ENCODE measurements around the gene ACKR3. TPM values are rescaled to one million over a fixed set of nuclear protein-coding genes. Genes with fewer than 3 reads are reported as not detected.

The ACKR3 gene
- total RNA-seq, 4 donors from 2014 or later = 5.9 to 29.5 (median 24.5) TPM

DNA sequence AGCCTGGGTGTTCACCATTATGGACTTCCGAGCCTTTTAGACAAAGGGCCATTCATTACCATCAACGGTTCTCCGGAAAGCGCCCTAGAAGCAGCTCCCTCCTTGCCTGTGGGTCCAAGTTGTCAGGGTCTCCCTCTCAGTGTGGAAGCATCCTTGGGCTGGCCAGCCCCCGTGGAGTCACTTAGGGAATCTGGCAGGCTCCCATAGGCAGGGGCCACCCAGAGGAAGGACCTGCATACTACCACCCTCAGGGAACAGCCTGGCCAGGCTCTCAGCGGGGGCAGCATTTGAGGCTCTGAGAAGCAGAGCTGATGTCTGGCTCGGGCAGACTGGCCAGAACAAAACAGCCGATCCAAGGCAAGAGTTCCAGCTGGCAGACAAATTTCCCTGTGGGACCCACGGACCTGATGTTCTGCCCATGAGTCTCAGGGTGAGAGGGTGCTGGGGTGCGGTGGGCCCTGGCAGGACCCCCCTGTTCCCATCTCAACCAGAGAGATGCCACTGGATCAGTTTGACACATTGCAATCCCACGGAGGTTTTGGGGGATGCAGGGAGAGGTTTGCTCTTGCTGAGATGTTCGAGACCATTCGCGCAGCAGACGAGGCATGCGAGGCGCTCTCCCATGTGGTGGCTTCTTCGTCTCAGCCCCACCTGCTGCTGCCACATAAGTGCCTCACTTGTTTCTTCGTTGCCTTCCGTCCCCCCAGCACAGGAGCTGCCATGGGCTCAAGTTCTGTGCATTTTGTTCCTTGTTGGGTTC lies 56.9 kb downstream of the ACKR3 start:
- intact Hi-C loops (cut with DNase I) = no loop called here
- no peak for DNase-seq
- WGBS, 2 donors = 90% methylated on average over 11 to 14 of the region's 20 CpGs

DNA sequence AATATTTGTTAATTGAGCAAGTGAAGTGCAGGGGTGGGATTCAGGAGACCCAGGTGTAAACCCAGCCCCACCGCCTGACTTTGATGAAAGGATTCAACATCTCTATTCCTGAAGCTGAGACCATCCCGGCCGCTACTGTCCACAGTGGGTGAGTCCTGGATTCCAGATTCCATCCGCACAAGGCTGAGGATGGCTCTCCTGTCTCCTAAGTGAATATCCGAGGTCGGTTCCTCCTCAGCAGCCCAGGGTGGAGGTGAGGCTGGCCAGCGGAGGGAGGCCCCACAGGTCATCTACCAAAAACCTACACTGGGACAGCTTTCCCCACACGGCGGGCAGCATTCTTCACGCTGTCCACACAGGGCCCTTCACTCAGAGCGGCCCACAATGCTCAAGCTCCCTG lies 57.6 kb downstream of the ACKR3 start:
- intact Hi-C loops (cut with DNase I) = no loop called here
- Histone ChIP-seq H3K27ac (no peak overlapping the region), H3K9me3 (no peaks in the 10 kb centered on the region), H3K4me3 (no peak overlapping the region), H3K36me3 (no peaks in the 10 kb centered on the region), H3K27me3 (no peaks in the 10 kb centered on the region), H3K4me1 (peaks cover 0 to 11% (median 5%) of the 10 kb centered on the region in 3 donors)
- TF ChIP-seq, protein P1, sequence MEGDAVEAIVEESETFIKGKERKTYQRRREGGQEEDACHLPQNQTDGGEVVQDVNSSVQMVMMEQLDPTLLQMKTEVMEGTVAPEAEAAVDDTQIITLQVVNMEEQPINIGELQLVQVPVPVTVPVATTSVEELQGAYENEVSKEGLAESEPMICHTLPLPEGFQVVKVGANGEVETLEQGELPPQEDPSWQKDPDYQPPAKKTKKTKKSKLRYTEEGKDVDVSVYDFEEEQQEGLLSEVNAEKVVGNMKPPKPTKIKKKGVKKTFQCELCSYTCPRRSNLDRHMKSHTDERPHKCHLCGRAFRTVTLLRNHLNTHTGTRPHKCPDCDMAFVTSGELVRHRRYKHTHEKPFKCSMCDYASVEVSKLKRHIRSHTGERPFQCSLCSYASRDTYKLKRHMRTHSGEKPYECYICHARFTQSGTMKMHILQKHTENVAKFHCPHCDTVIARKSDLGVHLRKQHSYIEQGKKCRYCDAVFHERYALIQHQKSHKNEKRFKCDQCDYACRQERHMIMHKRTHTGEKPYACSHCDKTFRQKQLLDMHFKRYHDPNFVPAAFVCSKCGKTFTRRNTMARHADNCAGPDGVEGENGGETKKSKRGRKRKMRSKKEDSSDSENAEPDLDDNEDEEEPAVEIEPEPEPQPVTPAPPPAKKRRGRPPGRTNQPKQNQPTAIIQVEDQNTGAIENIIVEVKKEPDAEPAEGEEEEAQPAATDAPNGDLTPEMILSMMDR (IDR thresholded peaks at IDR 0.05) = no peak
- TF ChIP-seq POLR2A (IDR thresholded peaks at IDR 0.05) = no peak
- 90 to 94% methylated on average over 4 to 11 of the region's 11 CpGs for WGBS, 2 donors
- no peak for DNase-seq

More for the DNA sequence above, 56.9 kb downstream of the ACKR3 start:
- TF ChIP-seq, protein P1 (IDR thresholded peaks at IDR 0.05) = no peak
- TF ChIP-seq POLR2A (IDR thresholded peaks at IDR 0.05) = no peak
- Histone ChIP-seq H3K9me3 (no peaks in the 10 kb centered on the region), H3K27ac (no peak overlapping the region), H3K4me3 (no peak overlapping the region), H3K36me3 (no peaks in the 10 kb centered on the region), H3K4me1 (peaks cover 0 to 7% (median 2%) of the 10 kb centered on the region in 3 donors), H3K27me3 (peaks cover 0 to under 1% (median 0%) of the 10 kb centered on the region in 4 donors)

DNA sequence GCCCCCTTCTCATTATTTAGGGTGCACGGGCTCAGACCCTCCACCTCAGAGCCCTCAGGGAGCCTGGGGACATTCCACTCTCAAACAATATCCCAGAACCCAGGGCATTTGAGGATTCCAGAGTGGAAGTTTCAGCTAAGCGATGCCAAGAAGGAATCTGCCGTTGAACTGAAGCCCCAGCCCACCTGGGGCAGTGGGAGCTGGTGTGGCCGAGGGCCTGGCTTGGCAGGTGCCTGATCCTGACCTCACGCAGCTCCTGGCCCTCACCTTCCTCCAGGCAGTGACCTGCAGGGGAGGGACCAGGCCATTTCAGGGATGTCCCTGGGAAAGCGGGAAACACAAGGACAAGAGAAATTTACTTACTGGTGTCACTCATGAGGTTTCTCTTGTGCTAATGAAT lies 58.2 kb downstream of the ACKR3 start:
- no peak overlapping the region for H3K4me3 ChIP-seq
- TF ChIP-seq, protein P1 (IDR thresholded peaks at IDR 0.05) = no peak
- no peak for TF ChIP-seq POLR2A (IDR thresholded peaks at IDR 0.05)
- DNase-seq = no peak
- WGBS, 2 donors = 91 to 100% methylated on average over 4 to 6 of the region's 6 CpGs
- H3K27me3 ChIP-seq = no peaks in the 10 kb centered on the region
- no peaks in the 10 kb centered on the region for H3K36me3 ChIP-seq
- H3K27ac ChIP-seq = no peak overlapping the region
- H3K9me3 ChIP-seq = no peaks in the 10 kb centered on the region
- intact Hi-C loops (cut with DNase I) = no loop called here
- H3K4me1 ChIP-seq = peaks cover 0 to 11% (median 5%) of the 10 kb centered on the region in 3 donors

DNA sequence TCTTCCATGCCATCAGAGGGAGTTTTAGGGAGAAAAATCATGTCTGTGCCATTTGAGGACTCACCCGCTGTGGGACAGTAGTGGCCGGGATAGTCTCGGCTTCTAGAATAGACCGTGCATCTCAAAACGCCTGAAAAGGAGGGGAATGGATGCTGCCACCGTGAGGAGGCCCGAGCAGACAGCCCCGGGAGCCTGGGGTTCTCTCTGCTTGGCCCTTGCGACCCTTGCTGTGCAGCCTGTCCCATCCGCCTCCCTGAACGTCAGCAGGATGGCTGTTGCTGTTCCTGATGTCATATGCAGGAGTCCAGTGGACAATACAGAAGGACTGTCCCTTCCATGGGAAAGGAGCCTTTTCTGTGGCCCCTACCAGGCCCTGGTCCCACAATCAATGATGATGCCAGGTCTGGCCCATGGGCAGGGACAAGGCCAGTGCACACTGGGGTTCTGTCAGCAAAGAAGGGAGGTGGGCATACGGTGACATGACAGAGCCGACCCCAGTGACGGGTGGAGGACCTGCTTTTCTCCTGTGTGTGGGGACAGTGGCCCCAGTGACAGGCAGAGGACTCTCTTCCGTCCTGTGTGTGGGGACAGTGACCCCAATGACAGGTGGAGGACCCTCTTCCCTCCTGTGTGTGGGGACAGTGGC lies 58.8 kb downstream of the ACKR3 start:
- Histone ChIP-seq H3K4me3 (no peak overlapping the region), H3K4me1 (peaks cover 0 to 11% (median 5%) of the 10 kb centered on the region in 3 donors), H3K9me3 (no peaks in the 10 kb centered on the region), H3K27me3 (no peaks in the 10 kb centered on the region), H3K36me3 (no peaks in the 10 kb centered on the region), H3K27ac (no peak overlapping the region)
- no peak for DNase-seq
- intact Hi-C loops (cut with DNase I) = no loop called here
- WGBS, 2 donors = 87 to 94% methylated on average over 9 to 11 of the region's 15 CpGs
- TF ChIP-seq, protein P1 (IDR thresholded peaks at IDR 0.05) = no peak
- TF ChIP-seq POLR2A (IDR thresholded peaks at IDR 0.05) = no peak

DNA sequence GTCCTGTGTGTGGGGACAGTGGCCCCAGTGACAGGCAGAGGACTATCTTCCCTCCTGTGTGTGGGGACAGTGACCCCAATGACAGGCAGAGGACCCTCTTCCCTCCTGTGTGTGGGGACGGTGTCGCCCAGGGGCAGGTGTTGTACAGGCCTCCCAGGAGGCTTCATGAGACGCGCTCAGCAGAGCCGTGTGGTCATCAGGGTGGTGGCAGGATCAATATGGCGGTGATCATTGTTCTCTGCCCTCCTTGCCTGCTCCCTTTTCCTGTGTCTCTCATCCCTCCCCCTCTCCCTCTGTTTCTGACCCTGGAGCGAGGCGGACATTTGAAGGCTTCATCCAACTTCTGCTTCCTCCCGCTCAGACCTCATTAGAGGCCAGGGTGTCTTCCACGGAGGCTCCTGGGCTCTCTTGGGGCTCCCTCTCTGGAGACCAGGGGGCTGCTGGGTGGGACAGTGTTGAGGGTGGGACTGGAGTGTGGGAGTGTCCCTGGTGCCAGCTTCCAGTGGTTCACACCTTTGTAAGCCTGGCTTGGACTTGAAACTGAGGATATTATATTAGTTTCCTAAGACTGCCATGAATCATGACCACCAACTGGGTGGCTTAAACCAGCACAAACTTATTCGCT lies 59.5 kb downstream of the ACKR3 start:
- DNase-seq = no peak
- H3K4me3 ChIP-seq = no peak overlapping the region
- H3K9me3 ChIP-seq = no peaks in the 10 kb centered on the region
- intact Hi-C loops (cut with DNase I) = no loop called here
- H3K27ac ChIP-seq = no peak overlapping the region
- no peaks in the 10 kb centered on the region for H3K36me3 ChIP-seq
- peaks cover 0 to 11% (median 5%) of the 10 kb centered on the region in 3 donors for H3K4me1 ChIP-seq
- no peak for TF ChIP-seq POLR2A (IDR thresholded peaks at IDR 0.05)
- TF ChIP-seq, protein P1 (IDR thresholded peaks at IDR 0.05) = no peak
- H3K27me3 ChIP-seq = no peaks in the 10 kb centered on the region
- 93 to 96% methylated on average over 5 to 7 of the region's 11 CpGs for WGBS, 2 donors

Data from esophagus squamous epithelium (tissue), 5 donors.